Measurements from ENCODE around the gene ULK4.

Gene ULK4

DNA sequence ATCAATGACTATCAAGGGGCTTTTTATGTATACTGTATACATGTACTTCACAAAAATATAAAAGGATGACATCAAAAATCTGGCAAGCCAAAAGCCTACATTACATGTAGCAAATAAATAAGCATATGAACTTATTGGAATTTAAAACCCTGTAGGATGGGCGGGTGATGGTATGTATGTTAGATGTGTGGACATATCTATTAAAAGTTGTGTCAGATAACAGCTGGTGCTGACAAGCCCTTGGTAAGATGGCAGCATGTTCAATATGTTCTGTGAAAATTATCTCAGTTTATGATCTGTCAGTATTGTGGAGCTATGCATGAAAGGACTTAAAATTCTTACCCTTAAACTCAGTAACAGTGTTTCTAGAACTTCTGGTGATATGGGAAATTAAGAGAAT, 742.5 kb downstream of the ULK4 start:
- no peak for DNase-seq (ENCODE audit: low read depth)
- TF ChIP-seq, protein P1, sequence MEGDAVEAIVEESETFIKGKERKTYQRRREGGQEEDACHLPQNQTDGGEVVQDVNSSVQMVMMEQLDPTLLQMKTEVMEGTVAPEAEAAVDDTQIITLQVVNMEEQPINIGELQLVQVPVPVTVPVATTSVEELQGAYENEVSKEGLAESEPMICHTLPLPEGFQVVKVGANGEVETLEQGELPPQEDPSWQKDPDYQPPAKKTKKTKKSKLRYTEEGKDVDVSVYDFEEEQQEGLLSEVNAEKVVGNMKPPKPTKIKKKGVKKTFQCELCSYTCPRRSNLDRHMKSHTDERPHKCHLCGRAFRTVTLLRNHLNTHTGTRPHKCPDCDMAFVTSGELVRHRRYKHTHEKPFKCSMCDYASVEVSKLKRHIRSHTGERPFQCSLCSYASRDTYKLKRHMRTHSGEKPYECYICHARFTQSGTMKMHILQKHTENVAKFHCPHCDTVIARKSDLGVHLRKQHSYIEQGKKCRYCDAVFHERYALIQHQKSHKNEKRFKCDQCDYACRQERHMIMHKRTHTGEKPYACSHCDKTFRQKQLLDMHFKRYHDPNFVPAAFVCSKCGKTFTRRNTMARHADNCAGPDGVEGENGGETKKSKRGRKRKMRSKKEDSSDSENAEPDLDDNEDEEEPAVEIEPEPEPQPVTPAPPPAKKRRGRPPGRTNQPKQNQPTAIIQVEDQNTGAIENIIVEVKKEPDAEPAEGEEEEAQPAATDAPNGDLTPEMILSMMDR (IDR thresholded peaks at IDR 0.05; ENCODE audit: insufficient read depth, low read depth, low read length, missing control alignments): no peak
- no peak overlapping the region for H3K4me3 ChIP-seq (ENCODE audit: low read depth, low read length)

DNA sequence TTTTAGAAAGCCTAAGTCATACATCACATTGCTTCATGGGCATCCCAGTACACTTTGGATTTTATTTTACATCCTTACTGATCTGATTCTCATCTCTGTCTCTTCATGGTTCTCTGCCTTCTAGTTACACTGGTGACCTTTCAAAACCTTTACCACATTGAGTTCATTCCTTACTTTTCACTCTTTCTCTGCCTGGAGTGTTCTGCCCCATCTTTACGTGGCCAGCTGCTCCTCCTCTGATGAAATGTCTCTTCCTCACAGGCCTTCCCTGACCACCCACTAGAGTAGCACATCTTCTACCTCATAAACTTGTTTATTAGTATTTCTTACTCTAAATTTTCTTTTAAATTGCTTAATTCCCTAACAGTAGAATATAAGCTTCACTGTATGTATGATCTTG, 744.9 kb downstream of the ULK4 start:
- DNase-seq (ENCODE audit: low read depth): no peak
- H3K4me3 ChIP-seq (ENCODE audit: low read depth, low read length): no peak overlapping the region

DNA sequence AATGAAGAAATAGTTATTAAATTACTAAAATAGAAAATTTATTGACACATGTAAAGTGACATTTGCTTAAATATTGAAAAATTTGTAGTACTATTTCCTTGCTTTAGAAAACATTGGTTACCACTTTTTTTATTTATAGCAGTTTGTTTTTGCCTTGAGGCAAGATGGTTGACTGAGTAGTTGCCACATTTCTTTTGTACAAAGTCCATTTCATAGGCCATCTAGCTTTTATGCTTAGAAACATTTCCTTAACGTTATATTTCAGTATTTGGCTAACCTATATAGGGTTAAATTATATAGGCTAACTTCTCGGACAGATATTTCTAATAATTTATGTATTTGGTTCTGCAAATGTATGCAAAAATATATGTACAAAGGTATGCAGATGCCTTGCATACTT, 745.5 kb downstream of the ULK4 start:
- DNase-seq (ENCODE audit: low read depth): no peak
- H3K4me3 ChIP-seq (ENCODE audit: low read depth, low read length): no peak overlapping the region
- TF ChIP-seq, protein P1 (IDR thresholded peaks at IDR 0.05; ENCODE audit: insufficient read depth, low read depth, low read length, missing control alignments): no peak

More for the DNA sequence above, 744.9 kb downstream of the ULK4 start:
- TF ChIP-seq, protein P1 (IDR thresholded peaks at IDR 0.05; ENCODE audit: insufficient read depth, low read depth, low read length, missing control alignments): no peak

DNA sequence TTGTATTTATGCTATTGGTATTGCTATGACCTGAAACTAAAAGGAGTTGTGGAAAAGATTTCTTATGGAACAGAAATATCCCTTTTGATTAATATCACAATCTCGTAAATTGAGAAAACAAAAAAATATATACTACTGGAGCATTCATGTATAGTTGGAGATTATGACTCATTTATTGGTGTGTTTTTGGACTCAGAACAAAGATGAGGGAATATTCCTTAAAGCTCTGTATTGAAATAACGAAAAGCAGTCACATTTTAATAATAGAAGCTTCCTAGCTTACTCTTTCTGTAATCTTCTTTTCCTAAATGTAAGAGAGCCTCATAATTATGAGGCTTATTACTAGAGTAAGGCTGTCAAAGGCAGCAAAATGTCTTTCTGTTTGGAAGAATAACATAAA, 748.3 kb downstream of the ULK4 start:
- no peak for DNase-seq (ENCODE audit: low read depth)
- TF ChIP-seq, protein P1 (IDR thresholded peaks at IDR 0.05; ENCODE audit: insufficient read depth, low read depth, low read length, missing control alignments): no peak

DNA sequence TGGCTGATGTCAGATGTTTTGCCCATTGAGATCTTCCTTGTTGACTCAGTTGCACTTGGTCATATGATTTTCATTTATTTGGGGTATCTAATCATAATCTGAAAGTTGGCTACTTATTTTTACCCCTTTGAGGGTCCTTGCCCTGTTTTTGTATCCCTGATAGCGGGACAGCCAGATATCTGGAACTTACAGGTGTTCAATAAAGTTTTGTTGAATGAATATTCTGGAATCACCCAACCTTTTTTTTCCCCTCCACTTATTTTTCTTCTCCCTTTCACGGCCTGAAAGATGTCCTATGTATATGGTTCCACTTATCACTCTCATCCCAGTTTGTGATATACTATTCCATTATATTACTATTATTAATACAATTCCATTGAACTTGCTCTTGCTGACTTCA, 749.8 kb downstream of the ULK4 start:
- TF ChIP-seq, protein P1 (IDR thresholded peaks at IDR 0.05; ENCODE audit: insufficient read depth, low read depth, low read length, missing control alignments): no peak
- DNase-seq (ENCODE audit: low read depth): no peak

More for the DNA sequence above, 748.3 kb downstream of the ULK4 start:
- no peak overlapping the region for H3K4me3 ChIP-seq (ENCODE audit: low read depth, low read length)

DNA sequence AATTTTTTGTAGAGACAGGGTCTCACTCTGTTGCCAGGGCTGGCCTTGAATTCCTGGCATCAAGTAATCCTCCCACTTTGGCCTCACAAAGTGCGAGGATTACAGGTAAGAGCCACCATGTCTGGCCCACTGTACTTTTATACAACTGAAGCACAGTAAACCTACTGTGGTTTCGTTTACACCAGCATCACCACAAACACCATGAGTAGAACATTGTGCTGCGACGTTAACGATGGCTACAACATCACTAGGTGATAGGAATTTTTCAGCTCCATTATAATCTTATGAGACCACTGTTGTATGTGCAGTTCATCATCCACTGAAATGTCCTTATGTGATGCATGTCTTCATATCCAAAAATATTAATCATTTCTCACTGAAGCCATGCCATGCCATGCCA, 750.9 kb downstream of the ULK4 start:
- no peak for DNase-seq (ENCODE audit: low read depth)
- TF ChIP-seq, protein P1 (IDR thresholded peaks at IDR 0.05; ENCODE audit: insufficient read depth, low read depth, low read length, missing control alignments): no peak
- H3K4me3 ChIP-seq (ENCODE audit: low read depth, low read length): no peak overlapping the region

More for the DNA sequence above, 749.8 kb downstream of the ULK4 start:
- no peak overlapping the region for H3K4me3 ChIP-seq (ENCODE audit: low read depth, low read length)

DNA sequence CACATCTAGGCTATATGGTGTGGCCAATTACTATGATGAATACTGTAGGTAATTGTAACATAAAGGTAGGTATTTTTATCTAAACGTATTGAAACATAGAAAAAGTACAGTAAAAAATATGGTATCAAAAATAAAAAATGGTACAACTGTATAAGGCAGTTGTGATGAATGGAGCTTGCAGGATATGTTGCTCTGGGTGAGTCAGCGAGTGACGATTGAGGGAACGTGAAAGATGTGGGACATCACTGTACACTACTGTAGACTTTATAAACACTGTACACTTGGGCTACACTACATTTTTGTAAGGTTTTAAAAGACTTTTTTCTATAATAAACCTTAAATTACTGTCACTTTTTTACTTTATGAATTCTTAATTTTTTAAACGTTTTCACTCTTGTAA, 752.3 kb downstream of the ULK4 start:
- DNase-seq (ENCODE audit: low read depth): no peak
- TF ChIP-seq, protein P1 (IDR thresholded peaks at IDR 0.05; ENCODE audit: insufficient read depth, low read depth, low read length, missing control alignments): no peak
- H3K4me3 ChIP-seq (ENCODE audit: low read depth, low read length): no peak overlapping the region
